Type B pancreatic cell (in vitro differentiated cells): ENCODE data around the gene PHAF1. TPM values are rescaled to one million over a fixed set of nuclear protein-coding genes. Genes with fewer than 3 reads are reported as not detected.

ENCODE experiments used
- DNase-seq: peaks from one replicate; pipeline ENCODE4 v3.0.0; 2021; ENCODE audit warnings: mixed read lengths; ENCODE audit not compliant: unreplicated experiment; ENCODE audit errors: extremely low spot score
- H3K27ac Mint-ChIP-seq: 2 replicates; pipeline ENCODE4 v1.8.0; 2021; ENCODE audit warnings: mild to moderate bottlenecking, mixed read lengths
- H3K27me3 Mint-ChIP-seq: 2 replicates; pipeline ENCODE4 v1.8.0; 2021; ENCODE audit warnings: mixed read lengths
- H3K36me3 Mint-ChIP-seq: 2 replicates; pipeline ENCODE4 v1.8.0; 2021; ENCODE audit warnings: mixed read lengths
- H3K4me1 Mint-ChIP-seq: one replicate; pipeline ENCODE4 v1.8.0; 2021; ENCODE audit warnings: mixed read lengths; ENCODE audit not compliant: unreplicated experiment
- H3K4me3 Mint-ChIP-seq: 2 replicates; pipeline ENCODE4 v1.8.0; 2021; ENCODE audit warnings: mild to moderate bottlenecking, mixed read lengths
- H3K9me3 Mint-ChIP-seq: 2 replicates; pipeline ENCODE4 v1.8.0; 2021; ENCODE audit warnings: mixed read lengths
- CTCF ChIP-seq: fragments of 200-600 bp; sonication (generic); conservative IDR thresholded peaks from 2 replicates; pipeline ENCODE4 v1.5.0; 2021; ENCODE audit warnings: antibody characterized with exemption, mild to moderate bottlenecking
- total RNA-seq: library from RNA; stranded (reverse); gene quantifications from 2 replicates; pipeline ENCODE4 v1.2.1, GENCODE V29; 2021; ENCODE audit warnings: low replicate concordance

PHAF1 gene
- total RNA-seq, 1 donor from 2014 or later, result 22.8 TPM

- peaks cover 83% of the 10 kb centered on the region for H3K27me3 Mint-ChIP-seq
- no peaks in the 10 kb centered on the region for H3K36me3 Mint-ChIP-seq
- peak overlapping the region; percentile 72 for H3K4me3 Mint-ChIP-seq
Measured at GRCh38 chr16:67163164-67163998, 53.6 kb downstream of the PHAF1 start.

GRCh38 chr16:67163999-67164558, 54.3 kb downstream of the PHAF1 start:
- no peak overlapping the region for H3K27ac Mint-ChIP-seq
- H3K27me3 Mint-ChIP-seq, result peaks cover 83% of the 10 kb centered on the region
- DNase-seq, result no peak
- H3K4me3 Mint-ChIP-seq, result peak overlapping the region; percentile 72
- no peak for TF ChIP-seq CTCF
- H3K36me3 Mint-ChIP-seq, result no peaks in the 10 kb centered on the region
- H3K4me1 Mint-ChIP-seq, result peaks cover 3% of the 10 kb centered on the region
- H3K9me3 Mint-ChIP-seq, result no peaks in the 10 kb centered on the region

More at GRCh38 chr16:67163164-67163998, 53.6 kb downstream of the PHAF1 start:
- Mint-ChIP-seq H3K9me3 (no peaks in the 10 kb centered on the region), H3K27ac (no peak overlapping the region), H3K4me1 (peaks cover 3% of the 10 kb centered on the region)
- DNase-seq, result no peak
- TF ChIP-seq CTCF, result no peak

GRCh38 chr16:67164599-67165061, 54.9 kb downstream of the PHAF1 start, which contains the start of gene HSF4:
HSF4 (plus strand) TSS chr16:67164745; CDS start chr16:67164812, 67 bp downstream.
- Mint-ChIP-seq H3K9me3 (no peaks in the 10 kb centered on the region), H3K36me3 (no peaks in the 10 kb centered on the region), H3K27me3 (peaks cover 84% of the 10 kb centered on the region), H3K27ac (no peak within 1 kb of the TSS), H3K4me1 (peaks cover 3% of the 10 kb centered on the region), H3K4me3 (peak within 1 kb of the TSS; percentile 72)
- DNase-seq, result no peak
- no peak for TF ChIP-seq CTCF

GRCh38 chr16:67165121-67166078, 55.7 kb downstream of the PHAF1 start:
- Mint-ChIP-seq H3K27me3 (peaks cover 85% of the 10 kb centered on the region), H3K36me3 (no peaks in the 10 kb centered on the region), H3K4me3 (peak overlapping the region; percentile 66), H3K9me3 (no peaks in the 10 kb centered on the region), H3K27ac (no peak overlapping the region), H3K4me1 (peaks cover 8% of the 10 kb centered on the region)
- no peak for DNase-seq
- TF ChIP-seq CTCF, result no peak

GRCh38 chr16:67166110-67166547, 56.4 kb downstream of the PHAF1 start:
- DNase-seq, result no peak
- Mint-ChIP-seq H3K9me3 (no peaks in the 10 kb centered on the region), H3K27me3 (peaks cover 82% of the 10 kb centered on the region), H3K4me1 (peaks cover 10% of the 10 kb centered on the region), H3K27ac (no peak overlapping the region), H3K4me3 (no peak overlapping the region), H3K36me3 (no peaks in the 10 kb centered on the region)
- no peak for TF ChIP-seq CTCF
